ENCODE measurements around the gene GDPD3. TPM values are rescaled to one million over a fixed set of nuclear protein-coding genes. Genes with fewer than 3 reads are reported as not detected.
"Not testable (repeated sequence)": the region's sequence is repeated elsewhere in the genome, so short reads cannot be mapped to it uniquely, and the experiment has no call there.

The GDPD3 gene
- polyA plus RNA-seq, 1 donor from 2014 or later, result not detected

- H3K9me3 Mint-ChIP-seq, result no peaks in the 10 kb centered on the region
- no peaks in the 10 kb centered on the region for H3K27me3 Mint-ChIP-seq
- peak overlapping the region in 1 of 3 donors; percentile 23 for H3K27ac Mint-ChIP-seq
- H3K36me3 Mint-ChIP-seq, result peaks cover 5% of the 10 kb centered on the region
- peaks cover 4 to 7% (median 6%) of the 10 kb centered on the region in 3 donors for H3K4me1 Mint-ChIP-seq
- no peak overlapping the region for H3K4me3 Mint-ChIP-seq
These were observed 1.9 kb upstream of the GDPD3 start for GRCh38 chr16:30115238-30115637.

DNA sequence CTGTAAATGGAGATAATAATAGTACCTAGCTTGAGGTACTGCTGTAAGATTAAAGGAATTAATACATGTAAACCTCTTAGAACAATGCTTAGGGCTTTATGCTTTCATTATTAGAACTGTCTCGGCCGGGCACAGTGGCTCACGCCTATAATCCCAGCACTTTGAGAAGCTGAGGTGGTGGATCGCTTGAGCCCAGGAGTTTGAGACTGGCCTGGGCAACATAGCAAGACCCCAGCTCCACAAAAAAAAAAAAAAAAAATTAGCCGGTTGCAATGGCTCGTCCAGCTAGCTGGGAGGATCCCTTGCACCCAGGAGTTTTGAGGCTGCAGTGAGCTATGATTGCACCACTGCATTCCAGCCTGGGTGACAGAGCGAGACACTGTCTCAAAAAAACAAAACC, 1.5 kb upstream of the GDPD3 start:
- H3K9me3 Mint-ChIP-seq, H3K27me3 Mint-ChIP-seq, H3K4me1 Mint-ChIP-seq, H3K4me3 Mint-ChIP-seq, H3K36me3 Mint-ChIP-seq: not testable (repeated sequence)
- H3K27ac Mint-ChIP-seq, result peak overlapping the region in 1 of 3 donors; percentile 23

DNA sequence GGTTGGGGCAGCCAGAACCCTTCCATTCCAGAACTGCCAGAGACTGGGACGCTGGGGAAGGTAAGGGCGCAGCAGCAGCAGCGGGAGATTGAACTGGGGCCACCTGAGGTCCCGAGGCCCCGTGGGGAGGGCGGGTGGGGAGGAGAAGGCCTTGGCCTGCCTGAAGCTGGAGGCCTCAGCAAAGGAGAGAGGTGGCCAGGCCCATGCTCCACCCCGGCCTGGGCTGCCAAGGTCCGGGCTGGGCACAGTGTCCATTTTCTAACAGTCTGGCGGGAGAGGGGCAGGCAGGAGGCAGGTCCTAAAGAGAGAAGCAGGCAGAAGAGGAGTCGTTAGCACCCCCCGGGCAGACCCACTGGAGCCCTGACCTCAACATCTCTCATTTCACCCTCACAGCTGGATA, 1.1 kb upstream of the GDPD3 start:
- Mint-ChIP-seq H3K36me3 (peaks cover 5% of the 10 kb centered on the region), H3K27me3 (no peaks in the 10 kb centered on the region), H3K9me3 (no peaks in the 10 kb centered on the region), H3K27ac (peak overlapping the region in 1 of 3 donors; percentile 59), H3K4me1 (peaks cover 3 to 7% (median 4%) of the 10 kb centered on the region in 3 donors), H3K4me3 (peak overlapping the region in 2 of 4 donors; percentile 28 to 63)

DNA sequence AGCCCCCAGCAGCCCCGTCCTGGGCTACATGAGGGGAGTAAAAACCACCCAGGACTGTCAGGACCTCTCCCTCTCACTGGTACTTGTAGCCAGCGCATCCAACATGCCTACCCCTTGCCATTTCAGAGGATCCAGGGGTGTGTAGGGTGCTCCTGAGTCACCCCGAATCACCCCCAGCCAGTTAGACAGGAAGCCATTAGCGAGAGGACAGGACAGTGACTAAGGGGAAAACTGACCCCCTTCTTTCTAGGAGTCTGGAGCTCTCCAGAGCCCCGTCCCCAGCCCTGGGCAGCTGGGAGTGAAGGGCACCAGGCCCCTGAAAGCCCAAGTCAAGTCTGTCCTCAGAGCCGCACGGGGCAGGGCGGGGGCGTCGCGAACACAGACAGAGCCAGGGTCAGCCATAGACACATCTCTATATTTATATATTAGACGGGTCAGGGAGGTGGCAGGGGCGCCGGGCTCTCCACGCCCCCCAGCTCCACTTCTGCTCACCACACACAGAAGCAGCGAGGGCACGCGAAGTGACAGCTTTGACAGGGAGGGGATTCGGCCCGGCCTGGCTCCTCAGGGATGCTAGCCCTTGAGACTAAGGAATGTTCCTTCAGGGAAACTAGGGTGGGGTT, 485 bp upstream of the GDPD3 start:
- peaks cover 7% of the 10 kb centered on the region for H3K36me3 Mint-ChIP-seq
- H3K9me3 Mint-ChIP-seq, result no peaks in the 10 kb centered on the region
- H3K27me3 Mint-ChIP-seq, result no peaks in the 10 kb centered on the region
- peak overlapping the region in 1 of 4 donors; percentile 28 for H3K4me3 Mint-ChIP-seq
- H3K4me1 Mint-ChIP-seq, result peaks cover 3 to 7% (median 4%) of the 10 kb centered on the region in 3 donors
- H3K27ac Mint-ChIP-seq, result peak overlapping the region in 1 of 3 donors; percentile 59

DNA sequence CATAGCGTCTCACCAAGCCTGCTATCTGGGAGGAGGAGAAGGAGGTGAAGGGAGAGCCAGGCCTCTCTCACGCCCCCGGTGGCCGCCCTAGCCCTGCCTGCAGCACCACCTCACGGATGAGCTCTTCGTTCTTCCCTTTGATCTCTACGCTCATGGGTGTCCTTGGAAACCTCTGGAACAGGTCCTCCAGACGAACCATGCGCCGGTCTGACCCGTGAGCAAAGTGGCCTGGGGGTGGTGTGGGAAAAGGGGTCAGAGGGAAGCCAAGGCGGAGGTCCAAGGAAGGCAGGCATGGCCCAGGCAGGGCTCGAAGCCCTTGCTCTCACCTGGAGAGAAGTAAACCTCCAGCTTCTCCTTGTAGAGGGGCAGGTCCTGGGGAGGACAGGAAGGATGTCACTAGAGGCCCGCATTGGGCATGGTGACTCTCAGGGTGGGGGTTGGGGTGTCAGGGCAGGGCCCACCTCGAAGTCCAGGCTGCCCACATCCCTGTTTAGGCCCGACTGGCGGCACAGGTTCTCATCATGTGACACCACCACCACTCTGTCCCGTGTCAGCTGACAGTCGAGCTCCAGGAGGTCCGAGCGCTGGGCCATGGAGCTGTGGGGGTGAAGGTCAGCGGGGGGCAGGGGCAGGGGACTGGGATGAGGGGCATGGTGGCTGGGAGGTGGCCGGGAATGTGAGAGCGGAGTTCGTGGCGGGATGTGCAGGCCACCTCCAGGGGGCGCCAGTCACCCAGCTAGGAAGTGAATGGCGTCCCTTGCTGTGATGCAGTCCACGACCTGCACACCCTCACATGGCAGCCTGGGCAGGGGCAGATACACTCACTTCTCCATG, 923 bp downstream of the GDPD3 start:
- Mint-ChIP-seq H3K4me1 (peaks cover 3 to 7% (median 4%) of the 10 kb centered on the region in 3 donors), H3K4me3 (no peak overlapping the region), H3K27me3 (no peaks in the 10 kb centered on the region), H3K9me3 (no peaks in the 10 kb centered on the region), H3K27ac (peak overlapping the region in 1 of 3 donors; percentile 51), H3K36me3 (peaks cover 7% of the 10 kb centered on the region)

DNA sequence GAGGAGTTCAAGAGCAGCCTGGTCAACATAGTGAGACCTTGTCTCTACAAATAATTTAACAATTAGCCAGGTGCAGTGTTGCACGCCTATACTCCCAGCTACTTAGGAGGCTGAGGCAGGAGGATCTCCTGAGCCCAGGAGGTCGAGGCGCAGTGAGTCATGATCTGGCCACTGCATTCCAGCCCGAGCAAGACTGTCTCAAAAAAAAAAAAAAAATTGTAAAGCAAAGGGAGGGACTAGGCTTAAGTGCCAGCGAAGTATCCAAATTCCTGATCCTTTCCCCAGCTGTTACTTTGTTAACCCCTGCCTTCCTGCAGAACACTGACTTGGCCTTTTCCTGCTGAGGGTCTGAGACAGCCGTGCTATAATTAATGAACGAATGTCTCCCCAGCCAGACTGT, 2.7 kb downstream of the GDPD3 start:
- Mint-ChIP-seq H3K4me1 (peaks cover 3 to 7% (median 4%) of the 10 kb centered on the region in 3 donors), H3K4me3 (no peak overlapping the region), H3K36me3 (peaks cover 8% of the 10 kb centered on the region), H3K27ac (peak overlapping the region in 1 of 3 donors; percentile 16), H3K27me3 (no peaks in the 10 kb centered on the region), H3K9me3 (no peaks in the 10 kb centered on the region)

GRCh38 chr16:30108059-30108850, 5.1 kb downstream of the GDPD3 start:
- Mint-ChIP-seq H3K27ac (no peak overlapping the region), H3K9me3 (no peaks in the 10 kb centered on the region), H3K4me3 (no peak overlapping the region), H3K4me1 (no peaks in the 10 kb centered on the region), H3K36me3 (peaks cover 9% of the 10 kb centered on the region), H3K27me3 (no peaks in the 10 kb centered on the region)

GRCh38 chr16:30104492-30104891, 8.8 kb downstream of the GDPD3 start:
- Mint-ChIP-seq H3K27me3 (no peaks in the 10 kb centered on the region), H3K4me3 (no peak overlapping the region), H3K27ac (no peak overlapping the region), H3K9me3 (peaks cover 0 to 2% (median 0%) of the 10 kb centered on the region in 3 donors), H3K36me3 (peaks cover 5% of the 10 kb centered on the region), H3K4me1 (no peaks in the 10 kb centered on the region)

DNA sequence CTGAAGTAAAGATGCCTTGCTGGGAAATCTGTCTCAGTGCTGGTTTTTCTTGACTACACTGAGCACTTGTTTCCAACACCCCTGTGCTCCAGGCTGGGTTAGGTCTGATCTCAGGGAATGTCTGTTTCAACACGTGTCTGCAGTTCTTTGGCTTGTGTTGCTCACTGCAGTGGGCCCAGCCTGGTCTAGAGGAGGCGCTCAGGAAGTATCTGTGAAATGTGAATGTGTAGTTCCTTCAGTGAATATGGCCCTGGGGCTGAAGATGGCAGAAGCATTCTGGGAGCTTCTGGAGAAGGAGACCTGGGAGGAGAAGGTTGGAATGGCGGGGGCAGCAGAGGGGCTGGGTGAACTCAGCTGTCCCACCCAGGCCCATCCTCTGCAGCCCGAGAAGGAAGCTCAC, 9.2 kb downstream of the GDPD3 start:
- no peak overlapping the region for H3K4me3 Mint-ChIP-seq
- H3K27ac Mint-ChIP-seq, result no peak overlapping the region
- no peaks in the 10 kb centered on the region for H3K27me3 Mint-ChIP-seq
- peaks cover 0 to 2% (median 0%) of the 10 kb centered on the region in 3 donors for H3K9me3 Mint-ChIP-seq
- peaks cover 5% of the 10 kb centered on the region for H3K36me3 Mint-ChIP-seq
- H3K4me1 Mint-ChIP-seq, result no peaks in the 10 kb centered on the region

GRCh38 chr16:30096862-30097563, 16.3 kb downstream of the GDPD3 start:
- H3K4me3 Mint-ChIP-seq, result peak overlapping the region; percentile 74 to 90 (median 84)
- no peaks in the 10 kb centered on the region for H3K27me3 Mint-ChIP-seq
- peak overlapping the region; percentile 95 to 98 (median 97) for H3K27ac Mint-ChIP-seq
- peaks cover 7% of the 10 kb centered on the region for H3K36me3 Mint-ChIP-seq
- peaks cover 2 to 15% (median 14%) of the 10 kb centered on the region in 3 donors for H3K9me3 Mint-ChIP-seq
- H3K4me1 Mint-ChIP-seq, result peaks cover 13 to 18% (median 18%) of the 10 kb centered on the region in 3 donors

DNA sequence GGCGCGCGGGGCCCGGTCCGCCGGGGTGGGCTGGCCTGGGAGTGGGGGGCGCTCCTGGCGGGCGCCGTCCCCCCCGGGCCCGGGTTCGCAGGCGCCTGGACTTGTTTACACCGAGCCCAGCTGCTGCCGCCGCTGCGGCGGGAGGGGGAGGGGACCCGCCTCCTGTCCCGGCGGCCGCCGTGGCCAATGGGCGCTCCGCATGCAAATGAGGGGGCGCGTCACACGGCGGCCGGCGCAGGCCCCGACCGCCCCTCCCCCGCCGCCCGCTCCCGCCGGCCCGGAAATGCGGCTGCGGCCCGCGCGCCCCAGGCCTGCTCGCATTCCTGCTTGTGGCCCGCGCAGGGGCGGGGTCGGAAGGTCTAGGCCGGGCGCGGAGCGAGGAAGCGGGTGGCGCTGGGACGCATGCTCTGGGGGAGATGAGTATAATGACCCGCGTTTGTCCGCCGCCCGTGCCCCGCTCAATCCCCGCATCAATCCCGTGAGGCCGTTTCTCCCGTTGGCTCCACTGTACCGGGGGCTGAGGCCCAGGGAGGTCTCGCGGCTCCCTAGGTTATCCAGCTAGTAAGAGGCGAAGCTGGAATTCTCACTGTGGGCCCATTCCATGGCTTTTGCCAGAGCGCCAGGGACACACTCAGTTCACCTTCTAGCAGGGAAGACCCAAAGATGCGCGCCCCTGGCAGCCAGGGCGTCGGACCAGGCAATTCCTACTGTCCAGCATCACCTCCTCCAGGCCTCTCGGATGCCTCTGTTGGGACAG, 17.1 kb downstream of the GDPD3 start, which contains the start of gene YPEL3:
YPEL3 (minus strand) TSS at position 109 of the 757 bp plus-strand sequence. CDS start 731 bp downstream, outside the sequence.
- peaks cover 15 to 24% (median 19%) of the 10 kb centered on the region in 3 donors for H3K4me1 Mint-ChIP-seq
- peak within 1 kb of the TSS; percentile 95 to 98 (median 97) for H3K27ac Mint-ChIP-seq
- peak within 1 kb of the TSS; percentile 86 to 95 (median 90) for H3K4me3 Mint-ChIP-seq
- H3K27me3 Mint-ChIP-seq, result no peaks in the 10 kb centered on the region
- H3K36me3 Mint-ChIP-seq, result peaks cover 7% of the 10 kb centered on the region
- peaks cover 2 to 15% (median 14%) of the 10 kb centered on the region in 3 donors for H3K9me3 Mint-ChIP-seq

- peak overlapping the region; percentile 92 to 95 (median 94) for H3K27ac Mint-ChIP-seq
- H3K36me3 Mint-ChIP-seq, result peaks cover 7% of the 10 kb centered on the region
- peaks cover 2 to 15% (median 14%) of the 10 kb centered on the region in 3 donors for H3K9me3 Mint-ChIP-seq
- peaks cover 15 to 24% (median 21%) of the 10 kb centered on the region in 3 donors for H3K4me1 Mint-ChIP-seq
- no peaks in the 10 kb centered on the region for H3K27me3 Mint-ChIP-seq
- peak overlapping the region; percentile 85 to 95 (median 90) for H3K4me3 Mint-ChIP-seq
These were observed 17.9 kb downstream of the GDPD3 start for GRCh38 chr16:30095166-30096078.

Data from IgD-negative memory B cell (primary cell).